PC-9 (cell line): Measurements from ENCODE around the gene FEM1B. TPM values are rescaled to one million over a fixed set of nuclear protein-coding genes. Genes with fewer than 3 reads are reported as not detected.

Source experiments
- BruUV-seq: library from RNA; stranded (reverse); fragments of 400-500 nt; replicated peaks from 2 replicates; lab custom pipeline; 2021; lab: Mats Ljungman, UMichigan
- CTCF ChIA-PET: fragments of 300-600 bp; sonication (Branson Sonifier 250); formaldehyde crosslinking; loops from one replicate; lab custom pipeline; 2022; ENCODE audit warnings: antibody characterized with exemption; lab: Charles Lee
- POLR2A ChIA-PET: fragments of 300-600 bp; sonication (Branson Sonifier 250); formaldehyde crosslinking; loops from one replicate; lab custom pipeline; 2022; ENCODE audit warnings: antibody characterized with exemption; ENCODE audit not compliant: unreplicated experiment; lab: Charles Lee
- DNase-seq, 2 experiments: peaks; one replicate each; pipeline versions ENCODE4 v3.0.0 to v3.0.0-alpha.2; 2015 to 2022; ENCODE audit warnings: mixed read lengths in 1 of 2
- H2AFZ ChIP-seq: fragments of 200-600 bp; sonication (generic); 2 replicates; pipeline ENCODE4 v1.8.1; 2017; ENCODE audit warnings: antibody characterized with exemption
- H3F3A ChIP-seq: fragments of 200-600 bp; sonication (generic); 2 replicates; pipeline ENCODE4 v1.8.1; 2017; ENCODE audit warnings: antibody characterized with exemption, mild to moderate bottlenecking, low read depth; ENCODE audit not compliant: insufficient read depth
- H3K27ac ChIP-seq: fragments of 200-600 bp; sonication (generic); 2 replicates; pipeline ENCODE4 v1.6.1; 2016; ENCODE audit warnings: mixed run types
- H3K27me3 ChIP-seq: fragments of 200-600 bp; sonication (generic); 2 replicates; pipeline ENCODE4 v1.6.1; 2016; ENCODE audit warnings: low read depth, mixed run types; ENCODE audit not compliant: insufficient read depth
- H3K36me3 ChIP-seq: fragments of 200-600 bp; sonication (generic); 2 replicates; pipeline ENCODE4 v1.6.1; 2016; ENCODE audit warnings: low read depth, mixed run types
- H3K4me1 ChIP-seq: fragments of 200-600 bp; sonication (generic); replicated peaks from 2 replicates; pipeline ENCODE4 v1.6.1; 2016; ENCODE audit warnings: mixed run types; ENCODE audit not compliant: insufficient read depth
- H3K4me2 ChIP-seq: fragments of 200-600 bp; sonication (generic); 2 replicates; pipeline ENCODE4 v1.6.1; 2017; ENCODE audit warnings: mixed run types
- H3K4me3 ChIP-seq: fragments of 200-600 bp; sonication (generic); 2 replicates; pipeline ENCODE4 v1.6.1; 2016; ENCODE audit warnings: mixed run types
- H3K79me2 ChIP-seq: fragments of 200-600 bp; sonication (generic); 2 replicates; pipeline ENCODE4 v1.6.1; 2017; ENCODE audit warnings: low read depth, mixed run types
- H3K9me2 ChIP-seq: fragments of 200-600 bp; sonication (generic); 2 replicates; pipeline ENCODE4 v1.8.1; 2017; ENCODE audit warnings: mild to moderate bottlenecking; ENCODE audit not compliant: insufficient read depth
- H3K9me3 ChIP-seq: fragments of 200-600 bp; sonication (generic); 2 replicates; pipeline ENCODE4 v1.8.1; 2016; ENCODE audit warnings: low read depth; ENCODE audit not compliant: insufficient read depth
- H4K20me1 ChIP-seq: fragments of 200-600 bp; sonication (generic); 2 replicates; pipeline ENCODE4 v1.8.1; 2017; ENCODE audit not compliant: insufficient read depth
- EZH2 ChIP-seq: fragments of 200-600 bp; sonication (generic); IDR thresholded peaks from 2 replicates; pipeline ENCODE4 v1.8.0; 2017; ENCODE audit warnings: antibody characterized with exemption, low read depth
- intact Hi-C: fragments of 100-400 bp; cut with micrococcal nuclease; formaldehyde crosslinking; loops from one replicate; pipeline ENCODE4 v1.10.0; 2022; ENCODE audit not compliant: unreplicated experiment
- total RNA-seq: library from RNA; stranded (reverse); gene quantifications from 2 replicates; pipeline ENCODE4 v1.2.3, GENCODE V29; 2021
- TF ChIP-seq, protein P1 (sequence below): fragments of 200-600 bp; sonication (generic); conservative IDR thresholded peaks from 2 replicates; pipeline ENCODE4 v1.6.1; 2017; ENCODE audit warnings: mixed run types, antibody characterized with exemption, mild to moderate bottlenecking, moderate library complexity

The FEM1B gene
- total RNA-seq, 1 experiment from 2014 or later = 31.6 TPM

- no TSS peak for BruUV-seq
- ChIA-PET POLR2A (no interaction called here), CTCF (no interaction called here)
- H3K27ac ChIP-seq = no peak overlapping the region
- TF ChIP-seq, protein P1, sequence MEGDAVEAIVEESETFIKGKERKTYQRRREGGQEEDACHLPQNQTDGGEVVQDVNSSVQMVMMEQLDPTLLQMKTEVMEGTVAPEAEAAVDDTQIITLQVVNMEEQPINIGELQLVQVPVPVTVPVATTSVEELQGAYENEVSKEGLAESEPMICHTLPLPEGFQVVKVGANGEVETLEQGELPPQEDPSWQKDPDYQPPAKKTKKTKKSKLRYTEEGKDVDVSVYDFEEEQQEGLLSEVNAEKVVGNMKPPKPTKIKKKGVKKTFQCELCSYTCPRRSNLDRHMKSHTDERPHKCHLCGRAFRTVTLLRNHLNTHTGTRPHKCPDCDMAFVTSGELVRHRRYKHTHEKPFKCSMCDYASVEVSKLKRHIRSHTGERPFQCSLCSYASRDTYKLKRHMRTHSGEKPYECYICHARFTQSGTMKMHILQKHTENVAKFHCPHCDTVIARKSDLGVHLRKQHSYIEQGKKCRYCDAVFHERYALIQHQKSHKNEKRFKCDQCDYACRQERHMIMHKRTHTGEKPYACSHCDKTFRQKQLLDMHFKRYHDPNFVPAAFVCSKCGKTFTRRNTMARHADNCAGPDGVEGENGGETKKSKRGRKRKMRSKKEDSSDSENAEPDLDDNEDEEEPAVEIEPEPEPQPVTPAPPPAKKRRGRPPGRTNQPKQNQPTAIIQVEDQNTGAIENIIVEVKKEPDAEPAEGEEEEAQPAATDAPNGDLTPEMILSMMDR = no peak
- TF ChIP-seq EZH2 = no peak
- no peak overlapping the region for H3K4me2 ChIP-seq
- DNase-seq = no peak
- no peaks in the 10 kb centered on the region for H3K4me1 ChIP-seq
- no peaks in the 10 kb centered on the region for H3K27me3 ChIP-seq
- no peaks in the 10 kb centered on the region for H3K9me3 ChIP-seq
- no peaks in the 10 kb centered on the region for H4K20me1 ChIP-seq
- H3K4me3 ChIP-seq = no peak overlapping the region
- no peak overlapping the region for H2AFZ ChIP-seq
- H3K36me3 ChIP-seq = no peaks in the 10 kb centered on the region
- H3K9me2 ChIP-seq = no peaks in the 10 kb centered on the region
- no peaks in the 10 kb centered on the region for H3K79me2 ChIP-seq
- H3F3A ChIP-seq = no peaks in the 10 kb centered on the region
- intact Hi-C loops = no loop called here
Measured at GRCh38 chr15:68262514-68263356, 14.8 kb upstream of the FEM1B start.

DNA sequence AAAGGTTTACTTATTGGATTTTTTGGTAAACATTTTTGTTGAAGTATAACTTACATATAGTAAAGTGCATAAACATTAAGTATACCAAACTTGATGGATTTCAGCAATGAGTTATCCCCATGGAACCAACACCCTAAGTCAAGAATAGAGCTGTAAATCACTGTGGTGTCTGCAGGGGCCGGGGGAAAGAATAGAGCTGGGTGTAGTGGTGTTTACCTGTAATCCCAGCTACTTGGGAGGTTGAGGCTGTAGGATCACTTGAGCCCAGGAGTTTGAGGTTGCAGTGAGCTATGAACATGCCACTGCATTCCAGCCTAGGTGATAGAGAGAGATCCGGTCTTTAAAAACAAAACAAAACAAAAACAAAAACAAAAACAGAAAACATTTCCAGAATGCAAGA, 13.3 kb upstream of the FEM1B start:
- no peak overlapping the region for H2AFZ ChIP-seq
- H3K9me3 ChIP-seq = no peaks in the 10 kb centered on the region
- intact Hi-C loops = no loop called here
- no peak overlapping the region for H3K4me3 ChIP-seq
- no TSS peak for BruUV-seq
- no peaks in the 10 kb centered on the region for H3K9me2 ChIP-seq
- H3K4me2 ChIP-seq = no peak overlapping the region
- H3K27ac ChIP-seq = no peak overlapping the region
- H3K27me3 ChIP-seq = no peaks in the 10 kb centered on the region
- H4K20me1 ChIP-seq = no peaks in the 10 kb centered on the region
- no peaks in the 10 kb centered on the region for H3K4me1 ChIP-seq
- ChIA-PET POLR2A (no interaction called here), CTCF (interaction anchor here (0.7 kb wide), 1 partner anchor 411 kb away, joined by 6 read pairs; no protein-coding TSS in a partner anchor)
- no peaks in the 10 kb centered on the region for H3K36me3 ChIP-seq
- no peaks in the 10 kb centered on the region for H3F3A ChIP-seq
- DNase-seq = no peak
- no peaks in the 10 kb centered on the region for H3K79me2 ChIP-seq
- TF ChIP-seq, protein P1 = no peak
- TF ChIP-seq EZH2 = no peak

GRCh38 chr15:68265081-68265480, 12.5 kb upstream of the FEM1B start:
- ChIA-PET POLR2A (interaction anchor here (0.6 kb wide), 1 partner anchor 86 kb away, joined by 4 read pairs; no protein-coding TSS in a partner anchor), CTCF (no interaction called here)
- Histone ChIP-seq H3K9me2 (no peaks in the 10 kb centered on the region), H3F3A (no peaks in the 10 kb centered on the region), H3K27ac (no peak overlapping the region), H3K4me1 (no peaks in the 10 kb centered on the region), H3K4me2 (no peak overlapping the region), H2AFZ (no peak overlapping the region), H3K4me3 (no peak overlapping the region), H3K36me3 (no peaks in the 10 kb centered on the region), H4K20me1 (no peaks in the 10 kb centered on the region), H3K27me3 (no peaks in the 10 kb centered on the region), H3K9me3 (no peaks in the 10 kb centered on the region), H3K79me2 (no peaks in the 10 kb centered on the region)
- no peak for DNase-seq
- intact Hi-C loops = no loop called here
- no peak for TF ChIP-seq EZH2
- TF ChIP-seq, protein P1 = no peak
- BruUV-seq = no TSS peak
